ENCODE data around the gene SRSF8.
"Not testable (repeated sequence)": the region's sequence is repeated elsewhere in the genome, so short reads cannot be mapped to it uniquely, and the experiment has no call there.

SRSF8 gene

DNA sequence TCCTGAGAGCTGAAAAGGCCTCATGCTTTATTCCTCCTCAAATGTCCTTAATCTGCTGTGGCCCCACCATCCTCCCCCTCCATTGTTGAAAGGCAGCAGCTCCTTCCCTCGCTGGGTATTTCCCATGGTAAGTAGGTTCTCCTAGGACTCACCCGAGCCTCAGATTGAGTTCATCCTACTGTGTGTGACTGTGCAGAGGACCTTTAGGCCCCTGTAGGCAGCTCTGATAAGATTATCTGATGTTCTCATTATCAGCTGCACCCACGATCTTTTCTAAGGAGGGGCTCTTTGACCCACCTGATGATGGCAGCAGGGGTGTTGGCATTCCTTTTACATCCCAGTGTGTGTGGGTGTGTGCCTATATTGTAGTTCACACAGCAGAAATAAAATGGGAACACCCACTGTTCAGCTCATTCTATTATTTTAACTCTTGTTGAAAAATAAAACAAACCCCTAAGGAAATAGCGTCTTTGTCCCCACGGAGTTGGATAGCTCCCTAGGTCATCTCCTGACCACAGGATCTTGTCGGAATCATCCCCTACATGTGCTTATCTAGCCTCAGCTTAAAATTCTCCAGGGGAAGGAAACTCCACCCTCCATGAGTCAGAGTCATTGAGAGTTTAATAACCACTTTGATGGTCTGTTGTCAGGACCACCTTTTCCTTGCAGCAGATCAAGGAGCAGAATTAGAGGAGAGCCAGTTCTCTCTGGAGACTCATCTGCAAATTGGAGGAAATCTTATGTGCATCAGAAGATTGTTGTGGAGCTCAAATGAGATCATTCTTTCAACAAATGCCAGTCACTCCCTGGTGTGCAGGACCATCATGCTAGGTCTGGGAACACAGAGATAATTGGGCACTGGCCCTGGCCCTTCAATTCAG is 42.2 kb downstream of the SRSF8 start:
- H3K4me3 ChIP-seq (ENCODE audit: extremely low read depth, insufficient read depth, low read length, poor library complexity, severe bottlenecking): no peak overlapping the region
- H3K9me3 ChIP-seq (ENCODE audit: control insufficient read depth, low read length): no peaks in the 10 kb centered on the region
- peaks cover 6% of the 10 kb centered on the region for H3K36me3 ChIP-seq (ENCODE audit: control insufficient read depth, insufficient read depth, low read length)
- WGBS, 2 experiments (ENCODE audit: insufficient coverage in 2 of 2): 61% methylated on average over 3 of the region's 6 CpGs; no CpG with 5 or more reads in 1 of the 2 experiments
- H3K4me1 ChIP-seq (ENCODE audit: control insufficient read depth, insufficient read depth, low read length, poor library complexity, severe bottlenecking): peaks cover 34% of the 10 kb centered on the region
- peak overlapping the region; percentile 75 for H3K27ac ChIP-seq (ENCODE audit: low read depth, low read length, severe bottlenecking)

DNA sequence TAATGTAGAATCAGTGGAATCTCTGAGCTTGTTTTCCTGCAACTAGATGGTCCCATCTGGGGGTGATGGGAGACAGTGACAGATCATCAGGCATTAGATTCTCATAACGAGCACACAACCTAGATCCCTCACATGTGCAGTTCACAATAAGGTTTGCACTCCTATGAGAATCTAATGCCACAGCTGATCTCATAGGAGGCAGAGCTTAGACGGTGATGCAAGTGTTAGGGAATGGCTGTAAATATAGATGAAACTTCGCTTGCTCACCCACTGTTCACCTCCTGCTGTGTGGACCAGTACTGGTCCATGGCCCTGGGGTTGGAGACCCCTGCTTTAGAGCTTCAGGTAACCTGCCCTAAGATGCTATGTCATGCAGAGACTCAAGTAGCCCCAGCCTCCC is 44.8 kb downstream of the SRSF8 start:
- not testable (repeated sequence) for H3K36me3 ChIP-seq (ENCODE audit: control insufficient read depth, insufficient read depth, low read length); H3K9me3 ChIP-seq (ENCODE audit: control insufficient read depth, low read length); H3K4me3 ChIP-seq (ENCODE audit: extremely low read depth, insufficient read depth, low read length, poor library complexity, severe bottlenecking); H3K27ac ChIP-seq (ENCODE audit: low read depth, low read length, severe bottlenecking)
- H3K4me1 ChIP-seq (ENCODE audit: control insufficient read depth, insufficient read depth, low read length, poor library complexity, severe bottlenecking): peaks cover 34% of the 10 kb centered on the region
- WGBS, 2 experiments (ENCODE audit: insufficient coverage in 2 of 2): 100% methylated on average over 1 to 3 of the region's 3 CpGs

DNA sequence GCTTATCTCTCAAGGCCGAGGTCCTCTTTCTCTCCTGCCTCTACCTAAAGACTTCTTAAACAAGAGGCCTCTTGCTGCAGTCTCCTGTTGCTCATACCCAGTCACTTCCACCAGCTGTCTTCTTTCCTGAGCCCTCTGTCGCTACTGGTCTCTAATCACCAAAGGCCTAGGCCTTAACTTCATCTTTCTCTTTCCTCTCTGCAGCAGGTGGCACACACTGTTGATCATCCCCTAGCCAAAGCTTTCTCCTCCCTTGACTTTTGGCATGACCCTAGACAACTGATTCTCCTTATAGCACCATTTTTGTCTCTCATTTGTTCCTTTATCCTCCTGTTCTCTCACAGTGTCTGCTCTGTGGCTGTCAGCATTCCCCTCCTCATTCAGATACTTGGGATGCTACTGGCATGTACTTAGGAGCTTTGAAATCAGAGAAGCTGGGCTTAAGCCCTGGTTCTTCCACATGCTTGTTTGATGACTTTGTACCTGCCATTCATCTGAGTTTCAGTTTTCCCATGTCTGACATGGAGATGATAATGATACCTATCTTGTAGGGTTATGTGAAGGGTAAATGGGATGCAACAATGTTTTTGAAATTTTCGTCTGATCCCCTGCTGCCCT is 45.3 kb downstream of the SRSF8 start:
- H3K4me3 ChIP-seq (ENCODE audit: extremely low read depth, insufficient read depth, low read length, poor library complexity, severe bottlenecking): no peak overlapping the region
- no peaks in the 10 kb centered on the region for H3K9me3 ChIP-seq (ENCODE audit: control insufficient read depth, low read length)
- 79 to 96% methylated on average over 2 to 3 of the region's 3 CpGs for WGBS, 2 experiments (ENCODE audit: insufficient coverage in 2 of 2)
- H3K4me1 ChIP-seq (ENCODE audit: control insufficient read depth, insufficient read depth, low read length, poor library complexity, severe bottlenecking): peaks cover 32% of the 10 kb centered on the region
- H3K27ac ChIP-seq (ENCODE audit: low read depth, low read length, severe bottlenecking): no peak overlapping the region
- peaks cover 6% of the 10 kb centered on the region for H3K36me3 ChIP-seq (ENCODE audit: control insufficient read depth, insufficient read depth, low read length)

DNA sequence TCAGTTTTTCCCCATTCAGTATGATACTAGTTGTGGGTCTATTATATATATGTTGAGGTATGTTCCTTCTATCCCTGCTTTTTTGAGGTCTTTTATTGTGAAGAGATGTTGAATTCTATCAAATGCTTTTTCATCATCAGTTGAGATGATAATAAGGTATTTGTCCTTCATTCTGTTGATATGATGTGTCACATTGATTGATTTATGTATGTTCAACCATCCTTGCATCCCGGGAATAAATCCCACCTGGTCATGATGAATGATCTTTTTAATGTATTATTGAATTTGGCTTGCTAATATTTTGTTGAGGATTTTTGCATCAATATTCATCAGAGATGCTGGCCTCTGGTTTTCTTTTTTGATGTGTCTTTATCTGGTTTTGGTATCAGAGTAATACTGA is 48.9 kb downstream of the SRSF8 start:
- H3K27ac ChIP-seq (ENCODE audit: low read depth, low read length, severe bottlenecking): no peak overlapping the region
- H3K9me3 ChIP-seq (ENCODE audit: control insufficient read depth, low read length): peaks cover 5% of the 10 kb centered on the region
- peaks cover 9% of the 10 kb centered on the region for H3K4me1 ChIP-seq (ENCODE audit: control insufficient read depth, insufficient read depth, low read length, poor library complexity, severe bottlenecking)
- 89 to 100% methylated on average over 1 of the region's 1 CpG for WGBS, 2 experiments (ENCODE audit: insufficient coverage in 2 of 2)
- no peak overlapping the region for H3K4me3 ChIP-seq (ENCODE audit: extremely low read depth, insufficient read depth, low read length, poor library complexity, severe bottlenecking)
- peaks cover 5% of the 10 kb centered on the region for H3K36me3 ChIP-seq (ENCODE audit: control insufficient read depth, insufficient read depth, low read length)

DNA sequence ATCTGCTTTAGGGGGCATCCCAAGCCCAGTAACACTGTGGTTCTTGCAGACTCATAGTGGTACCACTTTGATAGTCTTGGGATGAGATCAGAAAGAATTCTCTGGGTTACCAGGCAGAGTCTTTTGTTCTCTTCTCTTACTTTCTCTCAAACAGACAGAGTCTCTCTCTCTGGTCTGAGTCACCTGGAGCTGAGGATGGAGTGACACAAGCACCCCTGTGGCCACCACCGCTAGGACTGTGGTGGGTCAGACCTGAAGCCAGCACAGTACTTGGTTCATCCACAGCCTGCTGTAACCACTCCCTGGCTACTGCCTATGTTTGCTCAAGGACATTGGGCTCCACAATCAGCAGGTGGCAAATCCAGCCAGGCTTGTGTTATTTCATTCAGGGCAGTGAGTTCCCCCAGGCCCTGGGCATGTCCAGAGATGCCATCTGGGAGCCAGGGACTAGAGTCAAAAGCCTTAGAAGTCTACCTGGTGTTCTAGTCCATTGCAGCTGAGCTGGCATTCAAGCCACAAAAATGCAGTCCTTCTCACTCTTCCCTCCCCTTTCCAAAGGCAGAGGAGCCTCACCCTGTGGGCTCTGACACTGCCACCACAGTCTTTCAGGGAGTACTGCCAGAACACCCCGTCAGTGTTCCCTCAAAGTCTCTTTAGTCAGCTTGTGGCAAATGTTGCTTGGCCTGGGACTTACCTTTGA is 52.8 kb downstream of the SRSF8 start:
- WGBS, 2 experiments (ENCODE audit: insufficient coverage in 2 of 2): 92 to 100% methylated on average over 1 to 2 of the region's 2 CpGs
- Histone ChIP-seq H3K4me3 (ENCODE audit: extremely low read depth, insufficient read depth, low read length, poor library complexity, severe bottlenecking) (no peak overlapping the region), H3K27ac (ENCODE audit: low read depth, low read length, severe bottlenecking) (no peak overlapping the region), H3K9me3 (ENCODE audit: control insufficient read depth, low read length) (peaks cover 5% of the 10 kb centered on the region), H3K4me1 (ENCODE audit: control insufficient read depth, insufficient read depth, low read length, poor library complexity, severe bottlenecking) (peaks cover 5% of the 10 kb centered on the region), H3K36me3 (ENCODE audit: control insufficient read depth, insufficient read depth, low read length) (no peaks in the 10 kb centered on the region)

Data from mesodermal cell (in vitro differentiated cells).